Ovary (tissue), 3 donors: Measurements from ENCODE around the gene FHOD3.

Experiments
- EP300 ChIP-seq: sonication (generic); formaldehyde crosslinking; IDR thresholded peaks from one replicate; pipeline ENCODE4 v1.6.1; 2017; ENCODE audit warnings: antibody characterized with exemption
- POLR2A ChIP-seq: fragments of 450-650 bp; IDR thresholded peaks from one replicate; pipeline ENCODE4 v1.6.1; 2017; ENCODE audit warnings: antibody characterized with exemption, mild to moderate bottlenecking, moderate library complexity
- TF ChIP-seq, protein P1 (sequence below), 3 donors: fragments of 450-650 bp in 2 of 3; fragments of 200-600 bp in 1 of 3; IDR thresholded peaks; one replicate each; pipeline versions ENCODE4 v1.5.1 to v1.8.0; 2016 to 2022; ENCODE audit warnings: antibody characterized with exemption in 3 of 3, mild to moderate bottlenecking in 1 of 3
- donor health status: DM: no; HTN: no; CAD: no.

DNA sequence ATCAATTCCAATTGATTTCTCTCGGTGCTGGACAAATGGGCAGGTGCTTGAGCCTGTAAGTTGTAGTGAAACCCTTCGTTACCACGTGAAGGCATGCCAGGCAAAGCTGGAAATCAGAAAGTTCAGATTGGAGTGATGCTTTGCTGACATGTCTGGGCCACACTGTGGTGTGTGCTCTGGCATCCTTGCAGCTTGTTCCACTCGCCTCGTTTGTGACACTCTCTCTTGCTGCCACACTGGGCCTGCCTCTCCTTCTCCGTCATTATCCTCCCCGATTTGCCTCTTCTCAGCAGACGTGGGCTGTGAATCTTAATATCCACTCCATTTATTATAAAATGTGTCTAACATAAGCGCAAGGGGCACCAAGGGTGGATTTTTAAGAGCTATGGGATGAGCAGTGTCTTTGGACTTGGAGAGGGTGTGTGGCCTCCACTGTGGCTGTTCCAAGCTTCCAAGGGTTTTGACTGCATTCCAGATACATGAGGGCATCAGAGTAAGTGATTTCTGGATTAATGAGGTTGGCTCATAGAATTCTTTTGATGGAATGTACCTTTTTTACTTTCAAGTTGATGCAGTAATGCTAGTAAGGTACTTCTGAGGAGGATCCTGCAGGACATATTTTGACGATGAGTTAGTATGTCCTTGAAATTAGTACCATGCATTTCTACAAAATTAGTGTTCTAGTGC is 292.5 kb downstream of the FHOD3 start:
- TF ChIP-seq, protein P1, sequence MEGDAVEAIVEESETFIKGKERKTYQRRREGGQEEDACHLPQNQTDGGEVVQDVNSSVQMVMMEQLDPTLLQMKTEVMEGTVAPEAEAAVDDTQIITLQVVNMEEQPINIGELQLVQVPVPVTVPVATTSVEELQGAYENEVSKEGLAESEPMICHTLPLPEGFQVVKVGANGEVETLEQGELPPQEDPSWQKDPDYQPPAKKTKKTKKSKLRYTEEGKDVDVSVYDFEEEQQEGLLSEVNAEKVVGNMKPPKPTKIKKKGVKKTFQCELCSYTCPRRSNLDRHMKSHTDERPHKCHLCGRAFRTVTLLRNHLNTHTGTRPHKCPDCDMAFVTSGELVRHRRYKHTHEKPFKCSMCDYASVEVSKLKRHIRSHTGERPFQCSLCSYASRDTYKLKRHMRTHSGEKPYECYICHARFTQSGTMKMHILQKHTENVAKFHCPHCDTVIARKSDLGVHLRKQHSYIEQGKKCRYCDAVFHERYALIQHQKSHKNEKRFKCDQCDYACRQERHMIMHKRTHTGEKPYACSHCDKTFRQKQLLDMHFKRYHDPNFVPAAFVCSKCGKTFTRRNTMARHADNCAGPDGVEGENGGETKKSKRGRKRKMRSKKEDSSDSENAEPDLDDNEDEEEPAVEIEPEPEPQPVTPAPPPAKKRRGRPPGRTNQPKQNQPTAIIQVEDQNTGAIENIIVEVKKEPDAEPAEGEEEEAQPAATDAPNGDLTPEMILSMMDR (IDR thresholded peaks at IDR 0.05) = no peak
- TF ChIP-seq EP300 (no peak), POLR2A (no peak)
